Sigmoid colon (tissue), 7 donors: ENCODE measurements around the gene SBSN. TPM values are rescaled to one million over a fixed set of nuclear protein-coding genes. Genes with fewer than 3 reads are reported as not detected.

Experiments
- DNase-seq: peaks from one replicate; pipeline ENCODE4 v3.0.0-alpha.2; 2019
- H3K27ac ChIP-seq, 4 donors: fragments of 200-600 bp; sonication (generic); one replicate each; pipeline ENCODE4 v1.5.1; 2016 to 2019; ENCODE audit warnings: mild to moderate bottlenecking in 1 of 4
- H3K27me3 ChIP-seq, 3 donors: fragments of 200-600 bp; sonication (generic); one replicate each; pipeline ENCODE4 v1.5.1; 2019; ENCODE audit warnings: mild to moderate bottlenecking in 1 of 3
- H3K36me3 ChIP-seq, 4 donors: fragments of 200-600 bp; sonication (generic); one replicate each; pipeline ENCODE4 v1.5.1; 2016 to 2019
- H3K4me1 ChIP-seq, 4 donors: fragments of 200-600 bp; sonication (generic); one replicate each; pipeline ENCODE4 v1.5.1; 2017 to 2019
- H3K4me3 ChIP-seq, 4 donors: fragments of 200-600 bp; sonication (generic); one replicate each; pipeline ENCODE4 v1.5.1; 2017 to 2019; ENCODE audit warnings: mild to moderate bottlenecking in 2 of 4, moderate library complexity in 1 of 4
- H3K9me3 ChIP-seq, 4 donors: fragments of 200-600 bp in 3 of 4; sonication (generic) in 3 of 4; one replicate each; pipeline versions ENCODE4 v1.5.1 to v1.6.1; 2013 to 2019
- CTCF ChIP-seq, 4 experiments: fragments of 450-650 bp in 3 of 4; fragments of 200-600 bp in 1 of 4; IDR thresholded peaks; one replicate each; pipeline ENCODE4 v1.5.1; 2016 to 2019; ENCODE audit warnings: antibody characterized with exemption in 4 of 4, mild to moderate bottlenecking in 3 of 4, moderate library complexity in 2 of 4
- EP300 ChIP-seq, 4 donors: sonication (generic); formaldehyde crosslinking; IDR thresholded peaks; one replicate each; pipeline ENCODE4 v1.6.1; 2017; ENCODE audit warnings: antibody characterized with exemption in 4 of 4
- POLR2A ChIP-seq, 2 donors: fragments of 450-650 bp; IDR thresholded peaks; one replicate each; pipeline ENCODE4 v1.6.1; 2016; ENCODE audit warnings: antibody characterized with exemption in 2 of 2, mild to moderate bottlenecking in 2 of 2, moderate library complexity in 2 of 2
- POLR2AphosphoS5 ChIP-seq, 4 donors: sonication (generic); formaldehyde crosslinking; IDR thresholded peaks; one replicate each; pipeline ENCODE4 v1.6.1; 2017; ENCODE audit warnings: antibody characterized with exemption in 4 of 4
- WGBS, 2 donors: extraction: QIAGEN DNeasy Blood & Tissue Kit; methylation state at CpG; one replicate each; pipeline ENCODE4 v1.1.7; 2013; 5-methylcytosine and 5-hydroxymethylcytosine counted together
- intact Hi-C: fragments of 100-400 bp; cut with DNase I; formaldehyde crosslinking; loops from one replicate; pipeline ENCODE4 v1.15.1; 2023
- polyA plus RNA-seq, 3 donors: library from polyadenylated mRNA; stranded (reverse); fragments of 200-250 nt; gene quantifications; one replicate each; pipeline ENCODE4 v1.2.3, GENCODE V29; 2013
- total RNA-seq, 4 donors: library from RNA; depleted of rRNA; stranded (reverse); fragments of >200 nt; gene quantifications; one replicate each; pipeline ENCODE4 v1.1.0, GENCODE V29; 2016
- donor health status: healthy with polysubstance abuse.
- donor health status: Bipolar disorder and iron deficiency.
- donor health status: healthy.

Gene SBSN
- total and polyA plus RNA-seq, 7 donors = 0.17 to 1.2 TPM; not detected in 5

- 64 to 80% methylated on average over 10 of the region's 10 CpGs for WGBS, 2 donors
- Histone ChIP-seq H3K36me3 (no peaks in the 10 kb centered on the region), H3K27me3 (peaks cover 7 to 55% (median 41%) of the 10 kb centered on the region in 3 donors), H3K4me3 (no peak overlapping the region), H3K4me1 (peaks cover 0 to 5% (median 0%) of the 10 kb centered on the region in 4 donors), H3K9me3 (no peaks in the 10 kb centered on the region), H3K27ac (no peak overlapping the region)
- no peak for DNase-seq
- intact Hi-C loops = no loop called here
- no peak for TF ChIP-seq POLR2AphosphoS5 (IDR thresholded peaks at IDR 0.05)
- TF ChIP-seq CTCF (IDR thresholded peaks at IDR 0.05) = no peak
- no peak for TF ChIP-seq EP300 (IDR thresholded peaks at IDR 0.05)
- no peak for TF ChIP-seq POLR2A (IDR thresholded peaks at IDR 0.05)
Observed at GRCh38 chr19:35534803-35535480, 6.8 kb upstream of the SBSN start.

- Histone ChIP-seq H3K27ac (no peak overlapping the region), H3K27me3 (peaks cover 7 to 65% (median 46%) of the 10 kb centered on the region in 3 donors), H3K4me3 (no peak overlapping the region), H3K36me3 (no peaks in the 10 kb centered on the region), H3K4me1 (peaks cover 0 to 5% (median 0%) of the 10 kb centered on the region in 4 donors), H3K9me3 (no peaks in the 10 kb centered on the region)
- no peak for DNase-seq
- WGBS, 2 donors = 2 to 7% methylated on average over 30 of the region's 30 CpGs
- TF ChIP-seq EP300 (IDR thresholded peaks at IDR 0.05) = no peak
- no peak for TF ChIP-seq CTCF (IDR thresholded peaks at IDR 0.05)
- no peak for TF ChIP-seq POLR2AphosphoS5 (IDR thresholded peaks at IDR 0.05)
- TF ChIP-seq POLR2A (IDR thresholded peaks at IDR 0.05) = no peak
- intact Hi-C loops = no loop called here
Observed at GRCh38 chr19:35533822-35534392, 5.8 kb upstream of the SBSN start.

- H3K9me3 ChIP-seq = no peaks in the 10 kb centered on the region
- H3K4me3 ChIP-seq = no peak within 1 kb of the TSS
- TF ChIP-seq CTCF (IDR thresholded peaks at IDR 0.05) (no peak), POLR2AphosphoS5 (IDR thresholded peaks at IDR 0.05) (no peak), POLR2A (IDR thresholded peaks at IDR 0.05) (no peak), EP300 (IDR thresholded peaks at IDR 0.05) (no peak)
- no peak for DNase-seq
- H3K27ac ChIP-seq = no peak within 1 kb of the TSS
- peaks cover 7 to 71% (median 50%) of the 10 kb centered on the region in 3 donors for H3K27me3 ChIP-seq
- H3K36me3 ChIP-seq = no peaks in the 10 kb centered on the region
- intact Hi-C loops = no loop called here
- WGBS, 2 donors = 44 to 45% methylated on average over 39 of the region's 39 CpGs
- H3K4me1 ChIP-seq = peaks cover 0 to 5% (median 0%) of the 10 kb centered on the region in 4 donors
Observed at GRCh38 chr19:35533201-35533821, 5.2 kb upstream of the SBSN start, which contains the start of gene GAPDHS. GAPDHS (plus strand) TSS chr19:35533456; CDS start chr19:35533528, 72 bp downstream.

GRCh38 chr19:35531291-35531690 is 3.2 kb upstream of the SBSN start:
- Histone ChIP-seq H3K27me3 (peaks cover 7 to 90% (median 56%) of the 10 kb centered on the region in 3 donors), H3K36me3 (no peaks in the 10 kb centered on the region), H3K4me1 (peaks cover 0 to 5% (median 0%) of the 10 kb centered on the region in 4 donors), H3K9me3 (no peaks in the 10 kb centered on the region), H3K4me3 (no peak overlapping the region), H3K27ac (no peak overlapping the region)
- WGBS, 2 donors = 35 to 64% methylated on average over 6 of the region's 6 CpGs
- intact Hi-C loops = no loop called here
- DNase-seq = no peak
- TF ChIP-seq EP300 (IDR thresholded peaks at IDR 0.05) (no peak), CTCF (IDR thresholded peaks at IDR 0.05) (no peak), POLR2A (IDR thresholded peaks at IDR 0.05) (no peak), POLR2AphosphoS5 (IDR thresholded peaks at IDR 0.05) (no peak)
